Astrocyte (in vitro differentiated cells and primary cell): Measurements from ENCODE around the gene MAGED2.

Experiments
- CTCF ChIP-seq: IDR thresholded peaks from 2 replicates; pipeline ENCODE4 v1.5.1; 2011; ENCODE audit warnings: low read depth, mild to moderate bottlenecking, inconsistent platforms, low read length, moderate library complexity; ENCODE audit not compliant: insufficient read depth
- EZH2 ChIP-seq: IDR thresholded peaks from 2 replicates; pipeline ENCODE4 v1.6.1; 2012; ENCODE audit warnings: mild to moderate bottlenecking, low read length, inconsistent platforms; ENCODE audit not compliant: insufficient read depth

DNA sequence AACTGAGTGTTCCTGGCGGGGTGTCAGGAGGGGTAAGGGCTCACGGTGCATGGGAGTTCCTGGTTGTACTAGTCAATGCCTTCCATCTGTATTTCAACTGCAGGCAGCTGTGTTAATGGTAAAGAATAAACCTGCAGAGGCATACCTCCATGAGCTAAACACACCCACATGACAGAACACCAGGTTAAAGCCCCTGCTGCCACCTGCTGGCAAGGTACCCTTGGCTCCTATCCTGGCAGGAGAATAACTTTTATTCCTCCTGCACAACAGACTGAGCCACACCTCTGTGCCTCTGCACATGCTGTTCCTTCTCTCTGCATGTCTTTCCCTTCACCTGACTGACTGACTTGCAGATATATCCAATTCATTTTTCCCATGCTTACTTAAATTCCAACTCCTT lies 20.6 kb upstream of the MAGED2 start:
- TF ChIP-seq CTCF (no peak), EZH2 (no peak)
